GM12873 (cell line): ENCODE measurements around the gene SIRT4.

Source experiments
- CTCF ChIP-seq: IDR thresholded peaks from 2 replicates; pipeline ENCODE4 v1.5.1; 2012; ENCODE audit warnings: low read depth, mild to moderate bottlenecking, moderate library complexity, low read length, control low read depth; ENCODE audit not compliant: insufficient read depth; ENCODE audit errors: missing control alignments

The SIRT4 gene

GRCh38 chr12:120261951-120262851 is 39.9 kb upstream of the SIRT4 start:
- TF ChIP-seq CTCF, result no peak

GRCh38 chr12:120262852-120263747 is 39.0 kb upstream of the SIRT4 start:
- no peak for TF ChIP-seq CTCF

GRCh38 chr12:120263748-120264085 is 38.4 kb upstream of the SIRT4 start:
- TF ChIP-seq CTCF, result no peak

GRCh38 chr12:120264086-120264903 is 37.8 kb upstream of the SIRT4 start:
- no peak for TF ChIP-seq CTCF

GRCh38 chr12:120264904-120265472 is 37.1 kb upstream of the SIRT4 start:
- no peak for TF ChIP-seq CTCF

GRCh38 chr12:120265473-120266179 is 36.5 kb upstream of the SIRT4 start, which contains the start of gene PXN:
Gene PXN (minus strand): TSS chr12:120265730. CDS start chr12:120265629, 101 bp downstream.
- TF ChIP-seq CTCF, result peak; percentile 83
